ENCODE data around the gene SNX27. TPM values are rescaled to one million over a fixed set of nuclear protein-coding genes. Genes with fewer than 3 reads are reported as not detected.
"Not testable (repeated sequence)": the region's sequence is repeated elsewhere in the genome, so short reads cannot be mapped to it uniquely, and the experiment has no call there.

The SNX27 gene
- polyA plus RNA-seq, 5 donors: 17.7 to 26.2 (median 22.6) TPM

- DNase-seq: no peak
Observed at GRCh38 chr1:151638074-151638775, 26.4 kb downstream of the SNX27 start.

- DNase-seq: no peak
Observed at GRCh38 chr1:151638812-151639211, 27.0 kb downstream of the SNX27 start.

GRCh38 chr1:151639466-151639865, 27.6 kb downstream of the SNX27 start:
- DNase-seq: no peak

DNA sequence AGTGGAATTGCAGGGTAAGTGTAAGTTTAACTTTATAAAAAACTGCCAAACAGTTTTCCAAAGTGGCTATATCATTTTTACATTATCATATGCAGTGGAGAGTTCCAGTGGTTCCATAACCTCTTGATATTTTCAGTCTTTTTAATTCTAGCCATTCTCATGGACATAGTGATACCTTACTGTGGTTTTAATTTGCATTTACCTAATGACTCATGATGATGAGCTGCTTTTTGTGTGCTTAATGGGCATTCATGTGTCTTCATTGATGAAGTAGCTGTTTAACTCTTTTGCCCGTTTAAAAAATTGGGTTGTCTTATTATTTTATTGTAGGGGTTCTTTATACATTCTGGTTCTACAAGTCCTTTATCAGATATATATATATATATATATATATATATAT, 29.4 kb downstream of the SNX27 start:
- DNase-seq: no peak

- DNase-seq: not testable (repeated sequence)
Observed at GRCh38 chr1:151643085-151643484, 31.2 kb downstream of the SNX27 start.

GRCh38 chr1:151644001-151644400, 32.2 kb downstream of the SNX27 start:
- DNase-seq: no peak

GRCh38 chr1:151653397-151653796, 41.5 kb downstream of the SNX27 start:
- DNase-seq: no peak

- no peak for DNase-seq
Observed at GRCh38 chr1:151655371-151655770, 43.5 kb downstream of the SNX27 start.

DNA sequence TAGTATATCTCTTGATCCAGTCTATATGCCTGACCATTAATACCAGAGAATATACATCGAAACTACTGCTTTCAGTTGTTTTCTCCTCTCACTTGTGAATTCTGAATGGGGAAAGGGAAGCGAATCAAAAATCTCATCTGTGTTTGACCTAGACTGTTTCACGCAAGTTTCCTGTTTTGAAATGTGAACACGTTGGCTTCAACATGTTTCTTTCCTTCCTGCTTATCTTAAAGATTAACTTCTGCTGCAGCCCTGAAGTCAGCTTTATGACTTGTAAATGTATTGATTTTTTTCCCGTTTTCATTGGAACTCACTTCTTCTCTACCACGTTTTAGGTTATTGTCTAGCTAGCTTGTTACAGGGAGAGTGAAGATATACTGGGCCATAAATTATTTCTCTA, 49.9 kb downstream of the SNX27 start:
- DNase-seq: no peak

DNA sequence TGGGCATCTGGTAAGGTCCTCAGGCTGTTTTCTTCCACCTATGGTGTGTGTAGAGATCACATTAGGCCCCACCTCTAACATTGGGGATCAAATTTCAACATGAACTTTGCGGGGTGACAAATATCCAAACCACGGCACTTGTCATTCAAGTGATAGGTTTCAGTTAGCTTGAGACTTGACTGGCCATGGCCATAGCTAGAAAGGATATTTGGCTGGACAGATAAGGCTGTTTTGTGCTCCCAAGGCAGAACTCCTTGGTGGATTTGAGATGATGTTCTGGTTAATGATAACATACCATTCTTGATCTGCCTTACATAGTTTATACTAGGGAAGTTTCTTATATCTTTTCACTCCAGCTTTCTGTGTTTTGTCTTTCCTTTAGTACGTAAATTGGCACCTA, 56.2 kb downstream of the SNX27 start:
- no peak for DNase-seq

DNA sequence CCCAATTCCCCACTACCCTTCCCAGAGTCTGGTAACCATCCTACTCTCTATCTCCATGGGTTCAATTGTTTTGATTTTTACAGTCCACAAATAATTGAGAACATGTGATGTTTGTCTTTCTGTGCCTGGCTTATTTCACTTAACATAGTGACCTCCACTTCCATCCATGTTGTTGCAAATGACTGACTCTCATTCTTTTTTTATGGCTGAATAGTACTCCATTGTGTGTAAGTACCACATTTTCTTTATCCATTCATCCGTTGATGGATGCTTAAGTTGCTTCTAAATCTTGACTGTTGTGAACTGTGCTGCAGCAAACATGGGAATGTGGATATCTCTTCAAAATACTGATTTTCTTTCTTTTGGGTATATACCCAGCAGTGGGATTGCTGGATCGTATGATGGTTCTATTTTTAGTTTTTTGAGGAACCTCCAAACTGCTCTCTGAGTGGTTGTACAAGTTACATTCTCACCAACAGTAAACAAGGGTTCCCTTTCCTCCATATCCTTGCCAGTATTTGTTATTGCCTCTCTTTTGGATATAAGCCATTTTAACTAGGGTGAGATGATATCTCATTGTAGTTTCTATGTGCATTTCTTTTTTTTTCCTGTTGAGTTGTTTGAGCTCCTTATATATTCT, 58.3 kb downstream of the SNX27 start:
- not testable (repeated sequence) for DNase-seq

- no peak for DNase-seq
Observed at GRCh38 chr1:151673407-151673806, 61.6 kb downstream of the SNX27 start.

GRCh38 chr1:151680391-151680790, 68.5 kb downstream of the SNX27 start:
- no peak for DNase-seq

DNA sequence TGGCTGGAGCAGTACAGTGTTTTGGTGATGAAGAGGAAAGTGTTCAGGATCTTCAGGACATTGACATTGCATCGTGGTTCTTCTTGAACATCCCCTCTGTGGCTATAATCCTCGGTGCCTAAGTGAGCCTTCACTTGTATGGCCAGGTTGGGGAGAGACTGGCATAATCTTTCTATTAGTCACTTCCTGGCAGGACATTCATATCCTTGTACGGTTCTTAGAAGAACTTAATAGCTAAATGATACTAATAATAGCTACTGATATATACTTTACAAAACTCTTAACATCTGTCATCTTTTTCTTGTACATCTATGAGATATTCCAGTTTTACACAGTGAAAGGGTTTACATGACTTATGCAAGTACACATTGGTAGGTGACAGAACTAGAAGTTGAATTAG, 69.0 kb downstream of the SNX27 start:
- DNase-seq: no peak

DNA sequence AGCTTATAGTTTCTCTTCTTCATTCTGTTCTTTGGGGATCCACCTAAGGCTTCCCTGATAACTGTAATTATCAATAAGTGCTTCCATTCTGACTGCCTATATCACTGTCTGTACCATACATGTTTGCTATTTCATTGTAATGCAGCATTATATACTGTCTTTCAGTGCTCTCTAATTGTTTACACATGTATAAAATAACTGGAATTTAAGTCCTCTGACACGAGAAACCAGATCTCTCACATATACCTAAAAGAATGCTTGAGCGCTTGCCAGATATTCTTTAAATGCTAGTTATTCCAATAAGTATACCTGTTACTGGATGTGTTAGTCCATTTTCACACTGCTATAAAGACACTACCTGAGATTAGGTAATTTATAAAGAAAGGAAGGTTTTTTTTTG, 70.1 kb downstream of the SNX27 start:
- no peak for DNase-seq

- not testable (repeated sequence) for DNase-seq
Observed at GRCh38 chr1:151682901-151683300, 71.1 kb downstream of the SNX27 start.

DNA sequence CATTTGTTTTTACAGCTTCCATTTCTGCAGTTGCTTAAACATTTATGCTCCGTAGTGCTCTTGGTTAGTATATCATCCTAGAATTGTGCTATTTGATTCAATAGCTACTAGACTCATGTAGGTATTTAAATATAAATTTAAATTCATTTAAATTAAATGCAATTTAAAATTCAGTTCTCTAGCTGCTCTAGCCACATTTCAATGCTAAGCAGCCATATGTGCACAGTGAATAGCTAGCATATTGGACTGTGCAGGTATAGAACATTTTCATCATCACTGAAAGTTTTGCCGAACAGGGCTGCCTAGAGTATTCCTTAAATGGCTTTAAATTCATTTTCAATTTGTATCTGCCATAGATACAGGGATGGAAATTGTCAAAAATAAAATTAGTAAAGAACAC, 72.3 kb downstream of the SNX27 start:
- DNase-seq: no peak

DNA sequence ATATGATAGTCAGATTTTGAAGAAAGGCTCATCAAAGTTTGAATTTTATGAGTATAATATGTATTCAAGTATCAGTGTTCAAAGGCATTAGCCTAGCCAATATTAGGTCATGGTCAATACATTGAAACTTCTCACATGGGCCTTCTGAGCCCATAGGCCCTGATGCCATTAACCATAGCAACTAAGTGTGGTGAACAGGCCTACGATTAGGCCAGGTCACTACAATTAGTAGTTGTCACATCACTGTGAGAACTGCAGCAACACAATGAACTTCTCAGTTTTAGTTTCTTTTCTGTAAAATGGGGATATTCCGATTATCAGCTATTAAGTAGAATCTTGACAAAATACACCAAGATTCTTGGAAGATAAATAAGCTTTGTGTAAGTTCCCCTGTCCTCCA, 74.7 kb downstream of the SNX27 start:
- no peak for DNase-seq

DNA sequence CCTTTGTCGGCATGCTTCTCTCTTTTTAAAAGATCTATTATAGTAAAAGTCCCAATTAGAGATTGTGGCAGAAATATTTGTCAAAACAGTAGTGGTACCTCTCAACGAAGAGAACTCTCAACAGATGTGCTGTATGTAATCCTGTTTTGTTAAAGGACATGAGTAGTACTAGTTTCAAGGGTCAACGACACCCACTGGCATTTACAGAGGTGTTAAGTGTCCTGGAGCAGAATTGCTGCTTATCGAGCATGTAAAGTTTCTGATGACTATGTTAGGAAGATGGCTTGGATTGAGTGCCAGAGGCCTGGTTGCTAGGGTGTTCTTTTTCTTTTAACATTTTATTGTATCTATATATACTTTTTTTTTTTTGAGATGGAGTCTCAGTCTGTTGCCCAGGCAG, 77.6 kb downstream of the SNX27 start:
- no peak for DNase-seq

GRCh38 chr1:151692226-151692625, 80.4 kb downstream of the SNX27 start:
- DNase-seq: no peak

GRCh38 chr1:151693057-151693651, 81.3 kb downstream of the SNX27 start:
- no peak for DNase-seq

DNA sequence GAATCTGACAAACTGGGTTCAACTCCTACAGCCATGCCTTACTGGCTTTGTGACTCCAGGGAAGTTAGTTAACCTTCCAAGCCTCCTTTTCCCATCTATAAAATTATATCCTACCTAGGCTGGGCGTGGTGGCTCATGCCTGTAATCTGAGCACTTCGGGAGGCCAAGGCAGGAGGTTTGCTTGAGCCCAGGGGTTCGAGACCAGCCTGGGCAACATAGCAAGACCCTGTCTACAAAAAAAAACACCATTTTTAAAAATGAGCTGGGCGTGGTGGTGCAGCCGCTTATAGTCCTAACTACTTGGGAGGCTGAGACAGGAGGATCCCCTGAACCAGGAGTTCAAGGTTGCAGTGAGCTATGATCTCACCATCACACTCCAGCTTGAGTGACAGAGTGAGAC, 89.7 kb downstream of the SNX27 start:
- DNase-seq: no peak

GRCh38 chr1:151702936-151703335, 91.1 kb downstream of the SNX27 start:
- no peak for DNase-seq

Data from right lung (tissue), 5 donors.